ENCODE results near the gene FBXW8.

The FBXW8 gene

GRCh38 chr12:116910645-116911451 is at the start of gene FBXW8:
Gene FBXW8 (plus strand): TSS chr12:116910950. CDS start chr12:116911038, 88 bp downstream.
- no peak for DNase-seq

GRCh38 chr12:116861320-116861719 is 49.4 kb upstream of the FBXW8 start:
- DNase-seq, result no peak

GRCh38 chr12:116862167-116862566 is 48.6 kb upstream of the FBXW8 start:
- no peak for DNase-seq

- no peak for DNase-seq
Observed at GRCh38 chr12:116863275-116863767, 47.4 kb upstream of the FBXW8 start.

GRCh38 chr12:116864371-116865160 is 46.2 kb upstream of the FBXW8 start:
- no peak for DNase-seq

- DNase-seq, result no peak
Observed at GRCh38 chr12:116867523-116867922, 43.2 kb upstream of the FBXW8 start.

- DNase-seq, result no peak
Observed at GRCh38 chr12:116870306-116870705, 40.4 kb upstream of the FBXW8 start.

DNA sequence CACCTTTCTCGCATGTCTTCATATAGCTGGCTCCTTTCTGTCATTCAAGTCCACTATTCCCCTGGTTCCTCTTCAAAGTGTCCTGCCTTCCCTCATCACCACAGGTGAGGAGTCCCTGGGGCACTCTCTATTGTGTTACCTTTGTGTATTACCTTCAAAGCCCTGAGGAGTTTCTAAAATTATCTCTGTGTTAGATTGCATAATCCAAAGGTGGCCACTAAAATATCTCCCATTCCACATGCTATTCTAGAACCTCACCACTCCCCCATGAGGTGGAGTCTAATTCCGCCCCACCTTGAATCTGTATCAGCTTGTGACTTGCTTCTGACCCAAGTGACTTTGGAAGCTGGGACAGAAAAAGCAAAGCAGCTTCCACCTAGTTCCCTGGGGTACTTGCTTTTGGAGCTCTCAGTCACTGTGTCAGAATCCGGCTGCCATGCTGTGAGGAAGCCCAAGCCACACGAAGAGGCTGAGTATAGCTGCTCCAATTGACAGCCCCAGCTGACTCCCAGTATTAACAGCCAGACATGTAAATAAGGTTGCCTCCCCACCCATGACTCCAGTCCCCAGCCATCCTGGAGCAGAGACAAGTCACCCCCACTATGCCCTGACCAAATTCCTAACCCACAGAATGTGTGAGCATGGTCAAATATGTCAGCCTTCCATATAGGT is 36.3 kb upstream of the FBXW8 start:
- DNase-seq, result no peak

DNA sequence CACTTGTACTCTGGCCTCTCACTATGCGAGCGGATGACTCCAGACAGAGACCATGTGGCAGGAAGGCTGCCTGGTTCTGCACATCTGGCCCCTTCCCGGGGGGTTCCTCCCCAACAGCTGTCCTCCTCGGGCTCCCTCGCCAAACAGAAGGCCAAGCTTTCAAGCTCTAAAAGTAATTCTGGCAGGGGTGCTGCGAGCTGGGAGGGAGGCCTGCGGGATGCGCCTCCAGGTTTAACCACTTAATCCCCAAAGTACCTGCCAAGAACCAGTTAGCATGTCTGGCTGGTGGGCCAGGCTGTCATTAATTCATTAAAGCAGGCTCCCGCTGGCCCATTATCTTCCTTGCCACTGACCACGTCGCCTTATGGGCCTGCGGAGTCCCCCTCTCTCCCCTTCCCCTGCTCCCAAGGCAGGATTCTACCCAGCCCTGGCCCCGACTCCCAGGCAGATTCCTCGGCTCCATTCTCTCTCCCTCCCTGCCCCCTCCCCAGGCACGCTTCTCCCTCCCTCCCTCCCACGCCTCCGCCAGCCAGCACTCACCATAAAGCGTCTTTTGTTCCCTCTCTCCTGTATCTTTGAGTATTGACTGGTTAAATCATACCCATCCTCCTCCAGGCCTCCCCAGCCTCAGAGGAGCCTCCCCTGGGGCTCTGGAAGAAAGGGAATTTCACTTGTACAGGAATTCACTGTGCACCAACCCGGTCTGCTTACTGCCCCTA is 34.4 kb upstream of the FBXW8 start:
- no peak for DNase-seq

GRCh38 chr12:116878567-116879508 is 31.9 kb upstream of the FBXW8 start:
- DNase-seq, result no peak

DNA sequence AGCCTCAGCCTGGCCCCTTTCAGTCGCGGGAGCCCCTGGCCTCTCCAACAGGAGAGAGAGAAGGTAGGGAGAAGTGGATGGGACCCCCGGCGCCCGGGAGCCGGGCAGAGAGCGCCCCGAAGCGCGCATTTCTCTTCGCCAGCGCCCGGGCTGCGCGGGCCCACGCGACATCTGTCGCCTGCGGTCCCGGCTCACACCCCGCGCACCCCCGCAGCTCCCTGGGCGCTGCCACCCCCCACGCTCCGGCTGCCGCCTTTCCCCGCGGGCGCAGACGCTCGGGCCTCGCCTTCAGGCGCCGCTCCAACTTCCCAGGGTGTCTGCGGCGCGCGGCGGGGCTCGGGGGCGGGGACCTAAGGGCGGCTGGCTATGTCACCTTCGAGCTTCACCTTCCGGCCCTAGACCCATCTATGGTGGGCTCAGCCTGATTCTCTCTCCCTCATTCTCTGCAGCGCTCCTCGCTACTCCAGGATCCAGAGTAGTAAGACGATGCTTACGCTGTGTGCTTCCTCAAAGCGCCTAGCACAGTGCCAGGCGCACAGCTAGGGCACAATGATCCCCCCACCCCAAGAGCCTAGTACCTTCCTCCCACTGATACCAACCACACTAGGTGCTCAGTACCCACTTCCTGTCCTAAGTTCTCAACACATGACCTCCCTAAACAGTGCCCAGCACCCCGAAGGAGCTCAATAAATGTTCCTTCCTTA is 31.1 kb upstream of the FBXW8 start:
- DNase-seq, result no peak

GRCh38 chr12:116880213-116880816 is 30.4 kb upstream of the FBXW8 start:
- no peak for DNase-seq

DNA sequence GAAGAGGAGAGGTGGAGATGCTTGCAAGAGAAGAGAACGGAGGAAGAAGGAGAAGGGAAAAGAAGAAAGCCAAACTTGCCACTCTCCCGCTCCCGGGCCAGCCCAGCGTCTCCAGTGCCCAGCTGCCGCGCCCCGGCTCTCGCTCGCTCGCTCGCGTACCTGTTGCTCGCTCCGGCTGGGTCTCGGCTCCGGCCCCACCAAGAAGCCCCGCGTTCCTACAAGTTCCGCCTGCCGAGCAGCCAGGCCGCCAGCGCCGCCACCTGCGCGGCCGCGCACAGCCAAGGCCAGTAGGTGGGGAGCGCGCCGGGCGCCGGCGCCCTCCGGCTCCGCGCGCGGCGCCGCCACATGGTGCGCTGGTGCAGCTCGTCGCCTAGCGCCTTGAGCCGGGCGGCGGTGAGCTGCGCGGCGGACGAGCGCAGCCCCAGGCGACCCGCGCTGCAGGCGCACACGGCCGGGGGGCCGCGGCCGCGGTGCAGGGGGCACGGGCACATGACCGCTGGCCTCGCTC is 29.9 kb upstream of the FBXW8 start:
- no peak for DNase-seq

GRCh38 chr12:116881325-116881876 is 29.3 kb upstream of the FBXW8 start, which contains the start of gene HRK:
Gene HRK (minus strand): TSS chr12:116881441. CDS start chr12:116881307, 134 bp downstream.
- DNase-seq, result no peak

DNA sequence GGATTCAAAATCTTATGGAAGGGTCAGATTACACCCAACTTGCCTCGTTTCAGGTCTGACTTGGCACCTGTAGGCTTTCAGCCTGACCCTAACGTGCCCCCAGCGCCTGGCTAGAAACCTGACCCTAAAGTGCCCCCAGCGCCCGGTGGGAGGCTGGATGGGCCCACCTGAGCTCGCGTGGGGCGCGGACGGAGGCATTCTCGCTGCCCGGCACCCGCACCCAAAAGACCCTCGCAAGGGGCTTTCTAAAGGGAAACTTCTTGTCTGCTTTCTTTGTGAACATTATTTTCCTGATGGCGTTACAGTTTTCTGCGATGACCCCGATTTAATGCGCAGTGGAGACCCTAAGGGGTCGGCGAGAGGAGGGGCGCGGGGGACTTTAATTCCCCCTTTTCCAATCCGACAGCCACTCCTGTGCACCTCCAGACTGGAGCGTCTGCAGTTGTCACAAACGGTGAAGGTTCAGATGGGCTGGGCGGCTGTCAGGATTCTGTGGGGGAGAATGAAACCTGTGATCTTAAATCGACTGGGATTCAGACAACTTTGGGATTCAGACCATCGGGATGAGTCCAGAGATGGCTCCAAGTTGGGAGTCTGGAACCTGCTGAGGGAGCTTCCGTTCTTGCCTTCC is 28.8 kb upstream of the FBXW8 start:
- DNase-seq, result no peak

- DNase-seq, result no peak
Observed at GRCh38 chr12:116882742-116883141, 28.0 kb upstream of the FBXW8 start.

DNA sequence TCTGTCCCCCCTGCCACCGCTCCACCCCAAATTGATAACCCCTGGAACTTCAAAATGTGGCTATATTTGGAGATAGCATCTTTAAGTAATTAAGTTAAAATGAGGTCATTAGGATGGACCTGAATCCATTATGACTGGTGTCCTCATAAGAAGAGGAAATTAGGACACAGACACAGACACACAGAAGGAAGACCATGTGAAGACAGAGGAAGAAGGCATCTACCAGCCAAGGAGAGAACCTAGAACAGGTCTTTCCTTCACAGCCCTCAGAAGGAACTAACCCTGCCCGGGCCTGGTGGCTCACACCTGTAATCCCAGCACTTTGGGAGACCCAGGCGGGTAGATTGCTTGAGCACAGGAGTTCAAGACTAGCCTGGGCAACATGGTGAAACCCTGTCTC is 25.9 kb upstream of the FBXW8 start:
- no peak for DNase-seq

GRCh38 chr12:116885491-116885890 is 25.3 kb upstream of the FBXW8 start:
- DNase-seq, result peak; percentile 86

- DNase-seq, result no peak
Observed at GRCh38 chr12:116887244-116887643, 23.5 kb upstream of the FBXW8 start.

Data from SIG-M5 (cell line).